Measurements from ENCODE around the gene KRT7.

DNA sequence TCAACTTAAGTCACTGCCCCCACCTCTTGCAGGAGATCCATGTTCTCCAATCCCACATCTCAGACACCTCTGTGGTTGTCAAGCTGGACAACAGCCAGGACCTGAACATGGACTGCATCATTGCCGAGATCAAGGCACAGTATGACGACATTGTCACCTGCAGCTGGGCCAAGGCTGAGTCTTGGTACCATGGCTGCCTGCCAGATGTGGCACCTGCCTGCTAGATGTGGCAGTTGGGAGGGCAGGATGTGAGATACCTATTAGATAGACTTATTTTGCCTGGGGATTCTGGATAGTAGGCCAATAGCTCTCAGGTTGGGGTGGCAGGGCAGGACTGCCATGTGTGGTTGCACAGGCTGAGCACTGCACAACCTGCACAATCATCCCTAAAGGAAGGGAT lies 33.5 kb downstream of the KRT7 start:
- TF ChIP-seq CTCF (IDR thresholded peaks at IDR 0.05; ENCODE audit: low read depth, low read length, missing input control): no peak
- TF ChIP-seq FOXA2 (IDR thresholded peaks at IDR 0.05): no peak
- no peak for TF ChIP-seq NR2F2 (IDR thresholded peaks at IDR 0.05)
- TF ChIP-seq, protein P1, sequence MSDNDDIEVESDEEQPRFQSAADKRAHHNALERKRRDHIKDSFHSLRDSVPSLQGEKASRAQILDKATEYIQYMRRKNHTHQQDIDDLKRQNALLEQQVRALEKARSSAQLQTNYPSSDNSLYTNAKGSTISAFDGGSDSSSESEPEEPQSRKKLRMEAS (IDR thresholded peaks at IDR 0.05): no peak

Measured in liver (tissue), 3 donors.